ENCODE measurements around the gene NECTIN1.

NECTIN1 gene

GRCh38 chr11:119666463-119667131, 62.4 kb downstream of the NECTIN1 start:
- peak; percentile 72 for DNase-seq (ENCODE audit: low read depth)
- H3K4me3 ChIP-seq (replicated peaks; ENCODE audit: low read depth, low read length), result no peak overlapping the region
- TF ChIP-seq CTCF (IDR thresholded peaks at IDR 0.05; ENCODE audit: low read length, missing control alignments), result peak; percentile 92

- no peak for TF ChIP-seq CTCF (IDR thresholded peaks at IDR 0.05; ENCODE audit: low read length, missing control alignments)
- no peak overlapping the region for H3K4me3 ChIP-seq (replicated peaks; ENCODE audit: low read depth, low read length)
- DNase-seq (ENCODE audit: low read depth), result no peak
Measured at GRCh38 chr11:119666061-119666460, 62.9 kb downstream of the NECTIN1 start.

GRCh38 chr11:119664701-119665420, 64.1 kb downstream of the NECTIN1 start:
- TF ChIP-seq CTCF (IDR thresholded peaks at IDR 0.05; ENCODE audit: low read length, missing control alignments), result no peak
- no peak overlapping the region for H3K4me3 ChIP-seq (replicated peaks; ENCODE audit: low read depth, low read length)
- no peak for DNase-seq (ENCODE audit: low read depth)

GRCh38 chr11:119664063-119664572, 64.9 kb downstream of the NECTIN1 start:
- DNase-seq (ENCODE audit: low read depth), result no peak
- no peak for TF ChIP-seq CTCF (IDR thresholded peaks at IDR 0.05; ENCODE audit: low read length, missing control alignments)
- no peak overlapping the region for H3K4me3 ChIP-seq (replicated peaks; ENCODE audit: low read depth, low read length)

- no peak overlapping the region for H3K4me3 ChIP-seq (replicated peaks; ENCODE audit: low read depth, low read length)
- no peak for TF ChIP-seq CTCF (IDR thresholded peaks at IDR 0.05; ENCODE audit: low read length, missing control alignments)
- DNase-seq (ENCODE audit: low read depth), result no peak
Measured at GRCh38 chr11:119663279-119663678, 65.7 kb downstream of the NECTIN1 start.

- DNase-seq (ENCODE audit: low read depth), result no peak
- no peak for TF ChIP-seq CTCF (IDR thresholded peaks at IDR 0.05; ENCODE audit: low read length, missing control alignments)
- no peak overlapping the region for H3K4me3 ChIP-seq (replicated peaks; ENCODE audit: low read depth, low read length)
Measured at GRCh38 chr11:119661226-119661625, 67.8 kb downstream of the NECTIN1 start.
